Caco-2 (cell line): ENCODE data around the gene SOHLH2. TPM values are rescaled to one million over a fixed set of nuclear protein-coding genes. Genes with fewer than 3 reads are reported as not detected.

Source experiments
- BruUV-seq: library from RNA; stranded (reverse); fragments of 400-500 nt; replicated peaks from 2 replicates; lab custom pipeline; 2021; lab: Mats Ljungman, UMichigan
- CTCF ChIA-PET: fragments of 300-600 bp; sonication (Branson Sonifier 250); formaldehyde crosslinking; loops from one replicate; lab custom pipeline; 2022; ENCODE audit warnings: antibody characterized with exemption; lab: Charles Lee
- POLR2A ChIA-PET: fragments of 300-600 bp; sonication (Branson Sonifier 250); formaldehyde crosslinking; loops from one replicate; lab custom pipeline; 2022; ENCODE audit warnings: antibody characterized with exemption; lab: Charles Lee
- DNase-seq, 2 experiments: peaks; one replicate each; pipeline versions ENCODE4 v3.0.0 to v3.0.0-alpha.2; 2020 to 2022
- H3K27me3 ChIP-seq: replicated peaks from 2 replicates; pipeline ENCODE4 v1.6.0; 2011; ENCODE audit warnings: low read length; ENCODE audit not compliant: control insufficient read depth, insufficient read depth
- H3K36me3 ChIP-seq: 2 replicates; pipeline ENCODE4 v1.5.1; 2011; ENCODE audit warnings: low read length; ENCODE audit not compliant: control insufficient read depth, insufficient read depth
- H3K4me1 ChIP-seq: fragments of 250-450 bp; sonication (Bioruptor Pico); 2 replicates; pipeline ENCODE4 v1.5.1; 2020; ENCODE audit warnings: mild to moderate bottlenecking
- H3K4me3 ChIP-seq: 2 replicates; pipeline ENCODE4 v1.5.1; 2011; ENCODE audit warnings: low read depth, mild to moderate bottlenecking, control low read depth, low read length
- H3K9me3 ChIP-seq: fragments of 250-450 bp; sonication (Bioruptor Pico); 2 replicates; pipeline ENCODE4 v1.5.1; 2020; ENCODE audit warnings: mild to moderate bottlenecking, moderate library complexity
- H3K27ac Mint-ChIP-seq: one replicate; pipeline ENCODE4 v1.8.0; 2022; ENCODE audit warnings: mixed read lengths; ENCODE audit not compliant: unreplicated experiment
- H3K27me3 Mint-ChIP-seq: one replicate; pipeline ENCODE4 v1.8.0; 2022; ENCODE audit warnings: mixed read lengths; ENCODE audit not compliant: insufficient read depth, unreplicated experiment
- H3K36me3 Mint-ChIP-seq: one replicate; pipeline ENCODE4 v1.8.0; 2022; ENCODE audit warnings: mild to moderate bottlenecking, mixed read lengths; ENCODE audit not compliant: insufficient read depth, unreplicated experiment
- H3K4me1 Mint-ChIP-seq: one replicate; pipeline ENCODE4 v1.8.0; 2022; ENCODE audit warnings: low read depth, mixed read lengths; ENCODE audit not compliant: unreplicated experiment
- H3K4me3 Mint-ChIP-seq: one replicate; pipeline ENCODE4 v1.8.0; 2022; ENCODE audit warnings: mild to moderate bottlenecking, moderate library complexity, mixed read lengths; ENCODE audit not compliant: unreplicated experiment
- H3K9me3 Mint-ChIP-seq: one replicate; pipeline ENCODE4 v1.8.0; 2022; ENCODE audit warnings: mixed read lengths; ENCODE audit not compliant: unreplicated experiment
- CTCF ChIP-seq, 2 experiments: fragments of 200-600 bp in 1 of 2; IDR thresholded peaks; 1 replicate in 1 of 2; 2 replicates in 1 of 2; pipeline versions ENCODE4 v1.5.1 to v1.8.0; 2011 to 2022; ENCODE audit warnings: antibody characterized with exemption in 1 of 2, control low read depth in 1 of 2, inconsistent platforms in 1 of 2, low read depth in 1 of 2, low read length in 1 of 2, mild to moderate bottlenecking in 1 of 2, moderate library complexity in 1 of 2; ENCODE audit not compliant: insufficient read depth in 1 of 2, severe bottlenecking in 1 of 2, unreplicated experiment in 1 of 2
- intact Hi-C: fragments of 100-400 bp; cut with micrococcal nuclease; formaldehyde crosslinking; loops from one replicate; pipeline ENCODE4 v1.10.0; 2022; ENCODE audit not compliant: unreplicated experiment
- total RNA-seq: library from RNA; stranded (reverse); gene quantifications from 2 replicates; pipeline ENCODE4 v1.2.3, GENCODE V29; 2022

Gene SOHLH2
- total RNA-seq, 1 experiment from 2014 or later, result not detected

DNA sequence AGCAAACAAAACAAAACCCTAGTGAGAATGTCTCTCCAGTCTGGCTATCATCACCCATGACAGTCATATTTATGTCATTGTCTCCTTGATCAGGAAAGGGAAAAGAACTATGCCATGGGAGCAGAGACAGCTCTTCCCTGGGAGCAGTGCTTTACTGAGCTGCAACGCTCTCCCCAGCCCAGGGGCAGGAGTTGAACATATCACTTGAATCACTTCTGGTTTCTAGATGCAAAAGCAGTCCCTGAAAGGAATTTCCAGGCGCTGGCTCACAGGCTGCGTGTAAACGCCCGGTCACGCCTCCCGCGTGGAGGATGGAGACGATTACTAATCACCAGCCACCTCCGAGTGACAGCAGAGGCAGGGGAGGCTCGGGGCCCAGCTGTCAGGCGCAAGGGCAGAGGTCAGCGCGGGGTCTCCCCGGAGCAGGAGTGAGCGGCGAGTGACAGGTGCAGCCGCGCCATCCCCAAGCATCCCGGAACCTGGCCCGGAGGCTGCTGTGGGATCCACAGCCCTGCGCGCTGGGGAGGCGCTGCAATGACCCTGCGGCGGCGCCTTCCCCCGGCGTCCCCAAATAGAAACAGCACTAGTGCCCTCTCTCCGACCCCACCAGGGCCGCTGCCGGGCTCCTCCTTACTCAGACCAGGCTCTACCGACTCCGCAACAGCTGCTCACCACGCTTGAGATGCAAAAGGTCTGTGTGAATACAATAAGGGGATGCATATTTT is 59.6 kb downstream of the SOHLH2 start:
- Histone ChIP-seq H3K4me1 (no peaks in the 10 kb centered on the region), H3K36me3 (no peaks in the 10 kb centered on the region), H3K27me3 (no peaks in the 10 kb centered on the region), H3K9me3 (no peaks in the 10 kb centered on the region), H3K4me3 (no peak overlapping the region)
- no peak overlapping the region for H3K4me3 Mint-ChIP-seq
- intact Hi-C loops, result no loop called here
- H3K4me1 Mint-ChIP-seq, result no peaks in the 10 kb centered on the region
- peaks cover 6% of the 10 kb centered on the region for H3K9me3 Mint-ChIP-seq
- no peak for TF ChIP-seq CTCF (IDR thresholded peaks at IDR 0.05; ENCODE audit: insufficient read depth in 1 of 2, low read depth in 1 of 2, low read length in 1 of 2, severe bottlenecking in 1 of 2, unreplicated experiment in 1 of 2)
- H3K27me3 Mint-ChIP-seq, result no peaks in the 10 kb centered on the region
- ChIA-PET POLR2A (no interaction called here), CTCF (no interaction called here)
- no peaks in the 10 kb centered on the region for H3K36me3 Mint-ChIP-seq
- no peak overlapping the region for H3K27ac Mint-ChIP-seq
- no peak for DNase-seq
- no TSS peak for BruUV-seq

- DNase-seq, result no peak
- ChIA-PET CTCF (no interaction called here), POLR2A (no interaction called here)
- Mint-ChIP-seq H3K4me3 (no peak overlapping the region), H3K27me3 (no peaks in the 10 kb centered on the region), H3K36me3 (no peaks in the 10 kb centered on the region), H3K4me1 (no peaks in the 10 kb centered on the region), H3K9me3 (peaks cover 10% of the 10 kb centered on the region), H3K27ac (no peak overlapping the region)
- intact Hi-C loops, result no loop called here
- no TSS peak for BruUV-seq
- H3K27me3 ChIP-seq, result no peaks in the 10 kb centered on the region
- no peak overlapping the region for H3K4me3 ChIP-seq
- H3K9me3 ChIP-seq, result no peaks in the 10 kb centered on the region
- no peaks in the 10 kb centered on the region for H3K36me3 ChIP-seq
- no peaks in the 10 kb centered on the region for H3K4me1 ChIP-seq
- no peak for TF ChIP-seq CTCF (IDR thresholded peaks at IDR 0.05; ENCODE audit: insufficient read depth in 1 of 2, low read depth in 1 of 2, low read length in 1 of 2, severe bottlenecking in 1 of 2, unreplicated experiment in 1 of 2)
Observed at GRCh38 chr13:36151591-36151990, 62.8 kb downstream of the SOHLH2 start.

GRCh38 chr13:36148446-36148845 is 65.9 kb downstream of the SOHLH2 start:
- TF ChIP-seq CTCF (IDR thresholded peaks at IDR 0.05; ENCODE audit: insufficient read depth in 1 of 2, low read depth in 1 of 2, low read length in 1 of 2, severe bottlenecking in 1 of 2, unreplicated experiment in 1 of 2), result no peak
- H3K4me1 Mint-ChIP-seq, result no peaks in the 10 kb centered on the region
- POLR2A ChIA-PET, result no interaction called here

More at GRCh38 chr13:36148446-36148845, 65.9 kb downstream of the SOHLH2 start:
- Mint-ChIP-seq H3K9me3 (peaks cover 25% of the 10 kb centered on the region), H3K36me3 (no peaks in the 10 kb centered on the region), H3K4me3 (no peak overlapping the region), H3K27ac (no peak overlapping the region), H3K27me3 (no peaks in the 10 kb centered on the region)
- H3K4me1 ChIP-seq, result no peaks in the 10 kb centered on the region
- no TSS peak for BruUV-seq
- CTCF ChIA-PET, result no interaction called here
- H3K9me3 ChIP-seq, result no peaks in the 10 kb centered on the region
- no peaks in the 10 kb centered on the region for H3K27me3 ChIP-seq
- no peak overlapping the region for H3K4me3 ChIP-seq
- H3K36me3 ChIP-seq, result no peaks in the 10 kb centered on the region
- DNase-seq, result no peak
- intact Hi-C loops, result no loop called here
